ENCODE measurements around the gene GOLGA2.

The GOLGA2 gene

GRCh38 chr9:128257907-128258306, 17.9 kb downstream of the GOLGA2 start:
- DNase-seq (ENCODE audit: low read depth): no peak

GRCh38 chr9:128257086-128257825, 18.6 kb downstream of the GOLGA2 start:
- no peak for DNase-seq (ENCODE audit: low read depth)

DNA sequence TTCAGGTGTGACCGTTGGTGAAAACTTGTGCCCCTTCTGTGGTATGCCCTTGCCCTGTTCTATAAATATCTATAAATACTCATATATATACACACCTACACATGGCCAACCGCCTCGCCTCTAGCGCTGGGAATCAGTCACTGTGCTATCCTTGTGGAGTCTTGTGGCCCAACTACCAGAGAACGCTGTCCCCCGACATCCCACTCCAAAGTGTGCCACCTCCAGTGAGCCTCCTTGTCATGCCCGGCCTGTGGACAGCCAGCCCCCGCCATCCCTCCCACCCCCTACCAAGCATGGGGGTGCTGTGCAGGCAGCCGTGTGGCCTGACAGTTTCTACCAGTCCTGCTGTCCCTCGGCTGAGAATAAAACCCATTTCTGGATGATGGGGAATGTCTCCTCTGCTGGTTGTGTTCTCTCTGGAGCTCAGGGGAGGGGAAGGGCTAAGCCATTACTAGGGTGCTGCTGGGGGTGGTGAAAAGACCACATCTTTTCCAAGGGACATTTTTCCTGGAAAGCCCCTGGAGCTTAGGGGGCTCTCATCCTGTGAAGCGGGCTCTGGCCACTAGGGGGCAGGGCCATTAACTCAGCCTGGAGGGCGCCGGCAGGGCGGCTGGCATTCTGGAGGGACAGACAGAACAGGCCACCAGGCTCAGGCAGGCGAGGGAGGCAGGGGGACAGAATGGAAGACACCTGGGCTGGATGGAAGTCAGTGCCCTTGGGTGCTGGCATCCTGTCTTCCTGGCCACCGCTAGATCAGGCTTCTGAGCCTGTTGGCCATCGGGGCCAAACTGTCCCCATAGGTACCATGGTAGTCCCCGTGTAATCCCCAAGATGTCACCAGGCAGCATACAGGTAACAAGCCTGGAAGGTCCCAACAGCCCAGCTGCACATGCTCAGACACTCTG, 20.7 kb downstream of the GOLGA2 start:
- peak; percentile 21 for DNase-seq (ENCODE audit: low read depth)

DNA sequence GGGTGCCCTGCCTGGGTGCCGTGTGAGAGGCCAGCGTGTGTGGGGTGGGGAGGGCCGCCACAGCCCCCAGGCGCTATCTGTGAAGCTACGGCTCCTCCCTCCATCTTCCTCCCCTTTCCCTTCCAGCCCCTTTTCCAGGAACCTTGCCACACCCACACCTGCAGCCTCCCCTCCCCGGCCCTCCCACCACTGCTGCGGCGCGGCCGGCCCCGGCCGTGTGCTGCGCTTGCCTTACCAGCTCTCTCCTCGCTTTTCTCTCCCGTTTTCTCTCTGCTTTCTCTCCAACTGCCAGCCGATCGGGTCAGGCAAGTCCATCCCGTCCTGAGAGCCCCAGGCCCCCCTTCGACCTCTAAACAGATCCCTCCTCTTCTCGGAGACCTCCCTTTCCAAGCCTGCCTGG, 21.4 kb downstream of the GOLGA2 start:
- no peak for DNase-seq (ENCODE audit: low read depth)

DNA sequence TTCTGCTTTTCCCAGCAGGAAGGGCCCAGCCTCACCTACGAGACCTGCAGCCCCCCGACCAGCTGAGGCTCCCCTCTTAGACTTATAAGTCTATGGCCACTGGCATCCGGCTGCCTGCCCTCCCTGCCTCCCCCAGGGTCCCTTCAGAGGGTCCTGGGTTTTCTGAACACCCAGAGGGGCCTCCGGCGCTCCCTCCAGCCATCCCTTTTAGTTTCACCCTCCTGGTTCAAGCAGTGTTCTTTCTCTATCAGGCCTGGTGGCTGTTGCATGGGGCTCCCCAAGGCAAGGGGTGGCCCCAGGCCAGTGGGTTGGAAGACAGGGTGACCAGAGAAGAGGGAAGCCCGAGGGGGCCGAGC, 21.8 kb downstream of the GOLGA2 start:
- no peak for DNase-seq (ENCODE audit: low read depth)

- DNase-seq (ENCODE audit: low read depth): no peak
Observed at GRCh38 chr9:128253140-128253990, 22.4 kb downstream of the GOLGA2 start.

GRCh38 chr9:128252317-128253139, 23.3 kb downstream of the GOLGA2 start:
- no peak for DNase-seq (ENCODE audit: low read depth)

- DNase-seq (ENCODE audit: low read depth): no peak
Observed at GRCh38 chr9:128251732-128252100, 24.1 kb downstream of the GOLGA2 start.

DNA sequence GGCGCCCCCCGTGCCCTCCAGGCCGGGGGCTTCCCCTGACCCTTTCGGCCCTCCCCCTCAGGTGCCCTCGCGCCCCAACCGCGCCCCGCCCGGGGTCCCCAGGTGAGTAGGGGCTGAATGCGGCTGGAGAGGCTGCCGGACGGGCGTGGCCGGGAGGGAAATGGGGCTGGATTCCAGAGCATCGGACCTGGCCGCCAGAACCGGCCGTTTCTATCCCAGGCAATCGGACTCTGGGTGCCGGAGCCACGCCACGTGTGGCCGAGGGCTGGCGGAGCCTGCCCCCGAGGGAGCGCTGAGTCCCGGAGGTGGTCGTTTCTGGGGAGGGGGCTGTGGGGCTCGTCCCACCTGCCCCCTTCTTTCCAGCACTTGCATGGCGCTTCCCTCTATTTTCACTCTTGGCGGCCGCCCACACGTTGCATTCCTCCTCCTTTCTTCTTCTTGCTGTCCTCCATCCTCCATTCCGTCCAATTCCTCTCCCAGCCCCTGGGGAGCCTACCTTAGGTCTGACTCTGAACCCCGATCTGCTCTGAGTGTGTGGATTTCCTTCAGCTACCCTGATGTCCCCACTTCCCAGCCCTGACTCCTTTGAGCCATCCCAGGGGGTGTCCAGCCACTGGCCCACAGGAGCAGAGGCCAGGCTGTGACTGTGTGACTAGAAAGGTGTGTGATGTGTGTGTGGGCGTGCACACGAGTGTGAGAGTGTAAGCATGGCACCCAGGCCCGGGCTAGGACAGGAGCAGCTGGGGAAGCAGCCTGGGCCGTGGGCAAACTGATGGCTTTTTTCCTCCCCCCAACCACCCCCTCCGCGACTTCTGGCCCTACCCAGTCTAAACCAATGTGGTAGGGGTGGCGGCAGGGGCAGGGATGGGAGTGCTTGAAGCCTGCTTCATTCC, 24.7 kb downstream of the GOLGA2 start:
- DNase-seq (ENCODE audit: low read depth): no peak

DNA sequence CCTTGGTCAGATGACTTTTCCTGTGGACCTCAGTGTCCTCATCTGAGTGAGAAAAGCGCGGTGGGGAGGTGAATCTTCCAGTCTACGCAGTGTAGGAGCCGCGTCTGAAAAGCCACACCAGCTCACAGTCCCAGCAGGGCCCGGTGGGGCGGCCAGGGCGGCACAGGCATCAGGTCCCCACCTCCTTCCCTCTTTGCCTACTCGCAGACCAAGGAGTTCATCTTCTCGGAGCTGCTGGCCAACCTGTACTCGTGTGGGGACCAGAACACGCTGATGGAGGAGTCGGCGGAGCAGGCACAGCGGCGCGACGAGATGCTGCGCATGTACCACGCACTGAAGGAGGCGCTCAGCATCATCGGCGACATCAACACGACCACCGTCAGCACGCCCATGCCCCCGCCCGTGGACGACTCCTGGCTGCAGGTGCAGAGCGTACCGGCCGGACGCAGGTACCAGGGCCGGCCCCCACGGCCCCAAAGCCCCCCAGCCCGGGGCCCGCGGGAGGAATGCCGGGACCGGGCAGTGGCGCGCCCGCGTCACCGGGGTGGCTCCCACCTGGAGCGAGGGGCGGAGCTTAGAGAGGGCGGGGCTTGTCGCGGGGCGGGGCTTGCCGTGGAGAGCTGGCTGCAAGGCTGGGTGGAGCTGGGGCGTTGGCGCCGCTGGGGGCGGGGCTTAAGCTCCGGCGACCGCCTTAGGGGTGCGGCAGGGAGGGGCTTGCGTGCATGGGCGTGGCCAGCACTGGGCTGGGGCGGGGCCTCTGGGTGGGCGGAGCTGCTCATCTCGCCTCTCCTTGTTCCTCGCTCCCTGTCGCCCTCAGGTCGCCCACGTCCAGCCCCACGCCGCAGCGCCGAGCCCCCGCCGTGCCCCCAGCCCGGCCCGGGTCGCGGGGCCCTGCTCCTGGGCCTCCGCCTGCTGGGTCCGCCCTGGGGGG, 25.6 kb downstream of the GOLGA2 start:
- peak; percentile 98 for DNase-seq (ENCODE audit: low read depth)

- no peak for DNase-seq (ENCODE audit: low read depth)
Observed at GRCh38 chr9:128249558-128249907, 26.3 kb downstream of the GOLGA2 start.

DNA sequence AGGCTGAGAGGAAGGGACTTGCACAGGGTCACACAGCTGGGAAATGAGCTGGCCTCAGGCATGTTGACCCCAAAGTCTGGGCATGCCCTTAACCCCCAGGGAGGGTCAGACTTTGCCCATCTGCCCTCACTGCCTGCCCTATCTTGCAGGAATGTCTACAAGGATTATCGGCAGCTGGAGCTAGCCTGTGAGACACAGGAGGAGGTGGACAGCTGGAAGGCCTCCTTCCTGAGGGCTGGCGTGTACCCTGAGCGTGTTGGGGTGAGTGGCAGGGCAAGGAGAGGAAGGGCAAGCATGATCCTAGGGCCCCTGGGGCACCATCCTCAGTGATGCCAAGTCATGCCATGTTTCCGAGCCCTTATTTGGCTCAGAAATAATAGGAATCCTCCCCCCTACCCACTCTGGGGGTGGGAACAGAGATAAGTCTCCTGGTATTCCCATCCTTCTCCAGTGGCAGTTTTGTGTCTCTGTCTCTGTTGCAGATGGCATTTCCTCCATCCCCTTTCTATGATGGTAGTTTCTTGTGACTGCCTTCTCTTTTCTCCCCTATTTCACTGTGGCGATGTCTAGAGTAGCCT, 28.5 kb downstream of the GOLGA2 start:
- no peak for DNase-seq (ENCODE audit: low read depth)

- no peak for DNase-seq (ENCODE audit: low read depth)
Observed at GRCh38 chr9:128246471-128246870, 29.3 kb downstream of the GOLGA2 start.

DNA sequence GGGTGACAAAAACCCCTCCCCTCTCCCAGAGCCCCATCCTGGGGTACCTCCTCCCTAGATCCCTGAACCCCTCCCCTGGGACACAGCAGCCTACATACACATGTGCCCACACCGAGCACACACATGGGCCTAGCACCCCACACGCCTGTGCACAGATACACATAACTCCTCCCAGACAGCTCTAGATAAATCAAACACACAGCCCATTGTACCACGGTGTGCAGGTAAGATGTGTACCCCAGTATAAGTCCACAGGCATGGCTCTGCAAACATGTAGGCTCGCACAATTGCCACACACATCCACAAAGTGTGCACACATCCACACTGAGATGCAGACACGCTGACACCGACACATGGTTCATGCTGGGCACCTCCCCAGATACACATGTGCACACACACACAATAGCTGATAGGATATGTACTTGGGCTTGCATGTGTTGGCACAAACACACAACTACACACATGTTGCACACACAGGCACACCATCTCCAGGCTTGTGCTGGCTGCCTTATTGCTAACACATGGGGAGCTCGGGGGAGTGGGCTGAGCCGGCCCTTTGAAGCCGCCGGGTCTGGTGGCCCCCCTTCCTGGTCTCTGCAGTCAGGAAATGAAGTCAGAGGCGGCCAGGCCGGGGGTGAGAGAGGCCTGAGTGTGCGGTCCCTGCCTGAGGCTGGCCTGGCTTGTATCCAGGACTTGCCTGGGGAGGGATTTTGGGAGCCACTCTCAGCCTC, 30.2 kb downstream of the GOLGA2 start:
- no peak for DNase-seq (ENCODE audit: low read depth)

DNA sequence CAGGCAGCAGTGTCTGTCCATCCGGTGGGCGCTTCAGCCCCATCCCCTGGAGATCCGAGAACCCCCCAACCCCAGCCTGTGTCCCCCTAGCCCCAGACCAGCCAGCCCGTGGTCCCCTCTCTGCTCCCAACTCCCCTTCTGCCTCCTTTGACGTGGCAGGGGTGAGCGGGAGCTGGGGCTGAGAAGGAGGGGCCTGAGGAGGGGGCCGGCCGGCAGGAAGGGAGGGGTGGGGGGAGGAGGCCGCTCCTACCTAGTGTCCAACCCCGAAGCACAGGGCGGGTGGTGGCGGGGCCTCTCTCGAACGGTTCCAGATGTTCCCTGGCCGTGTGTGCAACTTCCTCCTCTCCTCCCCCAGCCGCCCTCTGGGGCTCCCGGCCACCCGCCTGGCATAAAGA, 31.0 kb downstream of the GOLGA2 start:
- DNase-seq (ENCODE audit: low read depth): no peak

GRCh38 chr9:128244091-128244836, 31.5 kb downstream of the GOLGA2 start:
- DNase-seq (ENCODE audit: low read depth): no peak

- DNase-seq (ENCODE audit: low read depth): no peak
Observed at GRCh38 chr9:128243215-128244018, 32.4 kb downstream of the GOLGA2 start.
